Right cardiac atrium (tissue), 5 donors: ENCODE measurements around the gene ENDOV. TPM values are rescaled to one million over a fixed set of nuclear protein-coding genes. Genes with fewer than 3 reads are reported as not detected.

Source experiments
- ATAC-seq, 2 donors: fragments of 200-7000 bp; cut with Tn5 transposase; one replicate each; pipeline versions ENCODE4 v1.8.0 to v1.9.1; 2020; ENCODE audit warnings: moderate library complexity in 2 of 2, mild to moderate bottlenecking in 1 of 2
- DNase-seq, 3 donors: peaks; one replicate each; pipeline ENCODE4 v3.0.0-alpha.2; 2020
- H3K27ac ChIP-seq: one replicate; pipeline ENCODE4 v1.5.1; 2013; ENCODE audit warnings: mild to moderate bottlenecking, low read length, control low read depth, moderate library complexity
- H3K27me3 ChIP-seq: one replicate; pipeline ENCODE4 v1.6.1; 2013; ENCODE audit not compliant: control insufficient read depth, insufficient read depth
- H3K4me1 ChIP-seq: one replicate; pipeline ENCODE4 v1.6.1; 2013; ENCODE audit warnings: low read length; ENCODE audit not compliant: control insufficient read depth, insufficient read depth
- H3K4me3 ChIP-seq: one replicate; pipeline ENCODE4 v1.5.1; 2013; ENCODE audit warnings: low read length, control low read depth
- H3K9me3 ChIP-seq: one replicate; pipeline ENCODE4 v1.6.1; 2013; ENCODE audit warnings: low read length; ENCODE audit not compliant: control insufficient read depth
- WGBS: extraction: QIAGEN DNeasy Blood & Tissue Kit; methylation state at CpG from one replicate; pipeline ENCODE4 v1.1.7; 2013; 5-methylcytosine and 5-hydroxymethylcytosine counted together
- intact Hi-C, 4 donors: fragments of 100-400 bp; cut with DNase I; formaldehyde crosslinking; loops; one replicate each; pipeline versions ENCODE4 v1.11.0 to v1.14.0; 2022 to 2023
- polyA plus RNA-seq: library from polyadenylated mRNA; stranded (reverse); fragments of 200-250 nt; gene quantifications from one replicate; pipeline ENCODE4 v1.2.3, GENCODE V29; 2013
- total RNA-seq, 4 donors: library from RNA; stranded (reverse); fragmentation: NEBNext Ultra II Directional; extraction: Animal tissue kit (Norgen Biotek cat#: 25700); gene quantifications; one replicate each; pipeline ENCODE4 v1.2.1, GENCODE V29; 2021
- donor health status: healthy with polysubstance abuse.
- donor health status: DM: no; HTN: yes; CAD: no.
- donor health status: DM: no; HTN: no; CAD: no.
- donor health status: DM: no; HTN: yes; CAD: no; lungs with severe emphysema.
- donor health status: DM: yes; HTN: yes; CAD: no.

Gene ENDOV
- total and polyA plus RNA-seq, 5 donors = 7.8 to 12.1 (median 9.6) TPM

- no peaks in the 10 kb centered on the region for H3K4me1 ChIP-seq
- intact Hi-C loops = no loop called here
Measured at GRCh38 chr17:80379348-80379747, 35.6 kb upstream of the ENDOV start.

GRCh38 chr17:80380068-80380467 lies 34.9 kb upstream of the ENDOV start:
- 88% methylated on average over 6 of the region's 6 CpGs for WGBS
- no peak for ATAC-seq
- H3K4me1 ChIP-seq = no peaks in the 10 kb centered on the region
- H3K9me3 ChIP-seq = no peaks in the 10 kb centered on the region
- intact Hi-C loops = no loop called here
- H3K27ac ChIP-seq = no peak overlapping the region
- no peak for DNase-seq
- H3K27me3 ChIP-seq = no peaks in the 10 kb centered on the region
- H3K4me3 ChIP-seq = no peak overlapping the region

More at GRCh38 chr17:80379348-80379747, 35.6 kb upstream of the ENDOV start:
- Histone ChIP-seq H3K4me3 (no peak overlapping the region), H3K9me3 (no peaks in the 10 kb centered on the region), H3K27me3 (no peaks in the 10 kb centered on the region), H3K27ac (no peak overlapping the region)
- ATAC-seq (no peak), DNase-seq (no peak)
- WGBS = 69% methylated on average over 9 of the region's 9 CpGs

DNA sequence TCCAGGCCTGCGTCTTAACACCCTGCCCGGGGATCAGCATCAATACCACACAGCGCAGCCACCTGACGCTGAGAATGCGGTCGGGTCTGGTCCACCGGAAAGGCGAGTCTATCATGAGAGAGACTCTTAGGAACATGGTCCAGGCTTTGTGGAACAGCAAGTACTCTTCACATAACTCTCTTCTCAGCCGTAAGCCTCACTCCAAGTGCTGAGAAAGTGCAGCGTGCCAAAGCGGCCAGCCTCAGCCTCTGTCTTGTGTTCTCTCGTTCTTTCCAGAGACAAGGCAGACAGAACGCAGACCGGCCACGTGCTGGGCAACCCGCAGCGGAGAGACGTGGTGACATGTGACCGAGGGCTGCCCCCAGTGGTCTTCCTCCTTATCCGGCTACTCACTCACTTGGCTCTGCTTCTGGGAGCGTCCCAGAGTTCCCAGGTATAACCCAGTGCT lies 34.4 kb upstream of the ENDOV start:
- WGBS = 88% methylated on average over 21 of the region's 21 CpGs
- DNase-seq = no peak
- H3K4me3 ChIP-seq = no peak overlapping the region
- intact Hi-C loops = no loop called here
- ATAC-seq = no peak
- H3K27ac ChIP-seq = no peak overlapping the region
- no peaks in the 10 kb centered on the region for H3K27me3 ChIP-seq
- no peaks in the 10 kb centered on the region for H3K9me3 ChIP-seq
- no peaks in the 10 kb centered on the region for H3K4me1 ChIP-seq

DNA sequence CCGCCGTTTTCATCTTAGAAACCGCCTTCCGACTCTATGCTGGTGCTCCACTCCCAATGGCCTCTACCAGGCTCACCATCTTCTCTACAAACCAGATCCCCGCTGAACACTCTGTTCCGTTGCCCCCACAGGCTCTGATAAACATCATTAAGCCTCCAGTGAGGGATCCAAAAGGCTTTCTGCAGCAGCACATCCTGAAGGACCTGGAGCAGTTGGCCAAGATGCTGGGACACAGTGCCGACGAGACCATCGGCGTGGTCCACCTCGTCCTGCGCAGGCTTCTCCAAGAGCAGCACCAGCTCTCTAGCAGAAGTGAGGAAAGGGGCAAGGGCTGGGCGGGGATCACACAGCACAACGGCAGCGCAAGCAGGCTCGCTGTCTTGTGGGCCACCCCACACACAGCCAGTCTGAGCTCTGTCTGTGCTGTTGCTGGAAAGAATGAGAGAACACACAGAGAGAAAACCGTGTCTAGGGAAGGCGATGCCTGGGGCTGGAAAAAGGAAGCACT lies 33.5 kb upstream of the ENDOV start:
- Histone ChIP-seq H3K4me3 (no peak overlapping the region), H3K27me3 (no peaks in the 10 kb centered on the region), H3K27ac (no peak overlapping the region), H3K4me1 (no peaks in the 10 kb centered on the region), H3K9me3 (no peaks in the 10 kb centered on the region)
- WGBS = 96% methylated on average over 18 of the region's 18 CpGs
- no peak for ATAC-seq
- intact Hi-C loops = no loop called here
- DNase-seq = no peak

GRCh38 chr17:80382446-80382845 lies 32.5 kb upstream of the ENDOV start:
- no peaks in the 10 kb centered on the region for H3K4me1 ChIP-seq
- intact Hi-C loops = no loop called here
- H3K27me3 ChIP-seq = no peaks in the 10 kb centered on the region
- no peak for DNase-seq
- H3K4me3 ChIP-seq = no peak overlapping the region
- ATAC-seq = no peak
- no peaks in the 10 kb centered on the region for H3K9me3 ChIP-seq
- no peak overlapping the region for H3K27ac ChIP-seq
- WGBS = 93% methylated on average over 3 of the region's 3 CpGs

- no peak overlapping the region for H3K27ac ChIP-seq
- H3K9me3 ChIP-seq = no peaks in the 10 kb centered on the region
- no peaks in the 10 kb centered on the region for H3K4me1 ChIP-seq
- intact Hi-C loops = no loop called here
- 81% methylated on average over 8 of the region's 8 CpGs for WGBS
- no peak overlapping the region for H3K4me3 ChIP-seq
- ATAC-seq (no peak), DNase-seq (no peak)
- H3K27me3 ChIP-seq = no peaks in the 10 kb centered on the region
Measured at GRCh38 chr17:80382956-80383355, 32.0 kb upstream of the ENDOV start.

DNA sequence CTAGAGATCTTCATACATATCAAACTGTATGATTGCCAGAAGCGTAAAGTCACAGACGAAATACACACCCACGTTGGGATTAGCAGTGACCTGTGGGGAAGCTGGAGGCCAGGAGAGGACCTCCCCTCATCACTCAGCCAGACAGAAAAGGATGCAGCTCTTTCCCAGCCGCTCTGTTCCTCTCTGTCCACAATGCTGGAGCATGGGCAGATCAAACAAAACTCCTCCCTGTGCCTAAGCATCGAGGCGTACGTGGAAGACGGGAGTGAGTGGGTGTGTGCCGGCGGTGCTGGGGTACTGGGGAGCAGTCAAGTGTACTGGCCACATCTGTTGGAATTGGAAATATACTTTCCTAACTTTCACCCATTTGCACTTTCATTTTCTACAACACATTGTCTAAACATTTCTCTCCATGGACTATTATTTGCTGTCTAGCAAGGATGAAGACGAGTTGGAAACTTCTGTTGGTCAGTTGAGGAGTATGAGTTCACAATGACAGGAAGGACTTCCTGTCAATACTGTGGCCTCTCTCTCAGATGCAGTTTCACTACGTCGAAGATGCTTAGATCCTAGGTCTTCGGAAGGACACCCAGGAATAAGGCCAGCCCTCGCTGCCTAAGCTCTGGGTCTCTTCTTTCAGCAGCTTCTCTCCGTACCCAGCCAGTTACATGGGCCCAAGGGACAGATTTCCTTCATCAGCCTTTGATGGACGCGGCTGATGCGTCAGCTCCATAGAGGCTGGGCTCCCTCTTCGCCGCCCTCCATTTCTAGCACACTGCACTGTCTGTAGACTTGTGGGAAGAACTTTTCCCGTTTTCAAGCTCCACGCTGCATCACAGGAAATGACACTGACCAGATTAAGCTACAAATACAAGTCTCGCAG lies 30.6 kb upstream of the ENDOV start:
- no peaks in the 10 kb centered on the region for H3K9me3 ChIP-seq
- DNase-seq (no peak), ATAC-seq (no peak)
- H3K4me3 ChIP-seq = no peak overlapping the region
- intact Hi-C loops = no loop called here
- no peak overlapping the region for H3K27ac ChIP-seq
- H3K27me3 ChIP-seq = no peaks in the 10 kb centered on the region
- WGBS = 79% methylated on average over 24 of the region's 24 CpGs
- H3K4me1 ChIP-seq = no peaks in the 10 kb centered on the region

GRCh38 chr17:80385046-80385445 lies 29.9 kb upstream of the ENDOV start:
- no peaks in the 10 kb centered on the region for H3K4me1 ChIP-seq
- no peak for ATAC-seq
- no peak overlapping the region for H3K4me3 ChIP-seq
- intact Hi-C loops = no loop called here
- no peaks in the 10 kb centered on the region for H3K27me3 ChIP-seq
- H3K9me3 ChIP-seq = no peaks in the 10 kb centered on the region
- no peak for DNase-seq
- 95% methylated on average over 9 of the region's 9 CpGs for WGBS
- H3K27ac ChIP-seq = no peak overlapping the region

- WGBS = 90% methylated on average over 14 of the region's 14 CpGs
- DNase-seq (no peak), ATAC-seq (no peak)
- Histone ChIP-seq H3K9me3 (no peaks in the 10 kb centered on the region), H3K4me3 (no peak overlapping the region), H3K4me1 (no peaks in the 10 kb centered on the region), H3K27ac (no peak overlapping the region), H3K27me3 (no peaks in the 10 kb centered on the region)
- intact Hi-C loops = no loop called here
Measured at GRCh38 chr17:80386341-80386740, 28.6 kb upstream of the ENDOV start.

- Histone ChIP-seq H3K27me3 (no peaks in the 10 kb centered on the region), H3K4me1 (no peaks in the 10 kb centered on the region), H3K27ac (no peak overlapping the region), H3K9me3 (no peaks in the 10 kb centered on the region), H3K4me3 (no peak overlapping the region)
- intact Hi-C loops = no loop called here
- WGBS = 94% methylated on average over 7 of the region's 7 CpGs
- no peak for ATAC-seq
- no peak for DNase-seq
Measured at GRCh38 chr17:80387071-80387470, 27.9 kb upstream of the ENDOV start.

- Histone ChIP-seq H3K4me1 (no peaks in the 10 kb centered on the region), H3K27ac (no peak overlapping the region), H3K27me3 (no peaks in the 10 kb centered on the region), H3K4me3 (no peak overlapping the region), H3K9me3 (no peaks in the 10 kb centered on the region)
- intact Hi-C loops = no loop called here
- 95% methylated on average over 15 of the region's 15 CpGs for WGBS
- ATAC-seq = no peak
- no peak for DNase-seq
Measured at GRCh38 chr17:80388175-80388574, 26.8 kb upstream of the ENDOV start.
